ENCODE measurements around the gene ARL9.

ARL9 gene

GRCh38 chr4:56570041-56570440 lies 64.5 kb downstream of the ARL9 start:
- TF ChIP-seq RARB (CRISPR knock-in tag; IDR thresholded peaks at IDR 0.05), result no peak
- no peak for TF ChIP-seq ZNF70 (CRISPR knock-in tag; IDR thresholded peaks at IDR 0.05)
- TF ChIP-seq PATZ1 (CRISPR knock-in tag; IDR thresholded peaks at IDR 0.05; ENCODE audit: borderline replicate concordance), result no peak
- TF ChIP-seq TSHZ2 (CRISPR knock-in tag; IDR thresholded peaks at IDR 0.05), result no peak
- TF ChIP-seq ZFP30 (CRISPR knock-in tag; IDR thresholded peaks at IDR 0.05), result no peak
- TF ChIP-seq, protein P1, sequence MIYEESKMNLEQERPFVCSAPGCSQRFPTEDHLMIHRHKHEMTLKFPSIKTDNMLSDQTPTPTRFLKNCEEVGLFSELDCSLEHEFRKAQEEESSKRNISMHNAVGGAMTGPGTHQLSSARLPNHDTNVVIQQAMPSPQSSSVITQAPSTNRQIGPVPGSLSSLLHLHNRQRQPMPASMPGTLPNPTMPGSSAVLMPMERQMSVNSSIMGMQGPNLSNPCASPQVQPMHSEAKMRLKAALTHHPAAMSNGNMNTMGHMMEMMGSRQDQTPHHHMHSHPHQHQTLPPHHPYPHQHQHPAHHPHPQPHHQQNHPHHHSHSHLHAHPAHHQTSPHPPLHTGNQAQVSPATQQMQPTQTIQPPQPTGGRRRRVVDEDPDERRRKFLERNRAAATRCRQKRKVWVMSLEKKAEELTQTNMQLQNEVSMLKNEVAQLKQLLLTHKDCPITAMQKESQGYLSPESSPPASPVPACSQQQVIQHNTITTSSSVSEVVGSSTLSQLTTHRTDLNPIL (CRISPR knock-in tag; IDR thresholded peaks at IDR 0.05; ENCODE audit: low read depth), result no peak
- TF ChIP-seq ZFP3 (CRISPR knock-in tag; IDR thresholded peaks at IDR 0.05), result no peak
- TF ChIP-seq BACH2 (CRISPR knock-in tag; IDR thresholded peaks at IDR 0.05; ENCODE audit: borderline replicate concordance), result no peak
- TF ChIP-seq TCF4 (CRISPR knock-in tag; IDR thresholded peaks at IDR 0.05; ENCODE audit: borderline replicate concordance), result no peak
- TF ChIP-seq CSDC2 (CRISPR knock-in tag; IDR thresholded peaks at IDR 0.05), result no peak
- TF ChIP-seq TOX (CRISPR knock-in tag; IDR thresholded peaks at IDR 0.05; ENCODE audit: borderline replicate concordance), result no peak
- no peak for TF ChIP-seq ZC3H10 (CRISPR knock-in tag; IDR thresholded peaks at IDR 0.05)
- no peak for TF ChIP-seq ARNTL (CRISPR knock-in tag; IDR thresholded peaks at IDR 0.05; ENCODE audit: borderline replicate concordance, low read depth)
- no peak for TF ChIP-seq ZNF565 (CRISPR knock-in tag; conservative IDR thresholded peaks at IDR 0.05; ENCODE audit: low read depth)
- no peak for TF ChIP-seq GLIS3 (CRISPR knock-in tag; IDR thresholded peaks at IDR 0.05)
- no peak for TF ChIP-seq ISL1 (CRISPR knock-in tag; IDR thresholded peaks at IDR 0.05)
- no peak for ATAC-seq

All from SK-N-SH treated with all-trans-retinoic acid at 6 μM for 48 hours (cell line).